Osteocyte (in vitro differentiated cells): Measurements from ENCODE around the gene TMEM74B. TPM values are rescaled to one million over a fixed set of nuclear protein-coding genes. Genes with fewer than 3 reads are reported as not detected.
"Not testable (repeated sequence)": the region's sequence is repeated elsewhere in the genome, so short reads cannot be mapped to it uniquely, and the experiment has no call there.

ENCODE experiments used
- DNase-seq: peaks from one replicate; pipeline ENCODE4 v3.0.0; 2021; ENCODE audit warnings: mixed read lengths; ENCODE audit not compliant: unreplicated experiment; ENCODE audit errors: extremely low spot score
- H3K27ac Mint-ChIP-seq: one replicate; pipeline ENCODE4 v1.8.0; 2021; ENCODE audit warnings: mild to moderate bottlenecking, mixed read lengths; ENCODE audit not compliant: unreplicated experiment
- H3K27me3 Mint-ChIP-seq: one replicate; pipeline ENCODE4 v1.8.0; 2021; ENCODE audit warnings: mixed read lengths; ENCODE audit not compliant: unreplicated experiment
- H3K36me3 Mint-ChIP-seq: one replicate; pipeline ENCODE4 v1.8.0; 2021; ENCODE audit warnings: mixed read lengths; ENCODE audit not compliant: unreplicated experiment
- H3K4me1 Mint-ChIP-seq: one replicate; pipeline ENCODE4 v1.8.0; 2021; ENCODE audit warnings: mixed read lengths; ENCODE audit not compliant: unreplicated experiment
- H3K4me3 Mint-ChIP-seq: one replicate; pipeline ENCODE4 v1.8.0; 2021; ENCODE audit warnings: mild to moderate bottlenecking, moderate library complexity, mixed read lengths; ENCODE audit not compliant: unreplicated experiment
- H3K9me3 Mint-ChIP-seq: one replicate; pipeline ENCODE4 v1.8.0; 2021; ENCODE audit warnings: mixed read lengths; ENCODE audit not compliant: unreplicated experiment
- CTCF ChIP-seq: fragments of 200-600 bp; sonication (generic); IDR thresholded peaks from 2 replicates; pipeline ENCODE4 v1.5.0; 2021; ENCODE audit warnings: antibody characterized with exemption, mild to moderate bottlenecking, moderate library complexity
- total RNA-seq: library from RNA; stranded (reverse); gene quantifications from 2 replicates; pipeline ENCODE4 v1.2.1, GENCODE V29; 2021

TMEM74B gene
- total RNA-seq, 1 donor from 2014 or later: not detected

- DNase-seq: no peak
- no peaks in the 10 kb centered on the region for H3K4me1 Mint-ChIP-seq
- peaks cover 53% of the 10 kb centered on the region for H3K36me3 Mint-ChIP-seq
- no peak overlapping the region for H3K4me3 Mint-ChIP-seq
- H3K27me3 Mint-ChIP-seq: no peaks in the 10 kb centered on the region
- no peak for TF ChIP-seq CTCF
- H3K9me3 Mint-ChIP-seq: no peaks in the 10 kb centered on the region
- H3K27ac Mint-ChIP-seq: no peak overlapping the region
Measured at GRCh38 chr20:1150968-1151367, 33.8 kb downstream of the TMEM74B start.

- no peaks in the 10 kb centered on the region for H3K9me3 Mint-ChIP-seq
- TF ChIP-seq CTCF: no peak
- H3K4me3 Mint-ChIP-seq: no peak overlapping the region
- H3K27ac Mint-ChIP-seq: no peak overlapping the region
- DNase-seq: no peak
- peaks cover 47% of the 10 kb centered on the region for H3K36me3 Mint-ChIP-seq
- no peaks in the 10 kb centered on the region for H3K4me1 Mint-ChIP-seq
- H3K27me3 Mint-ChIP-seq: no peaks in the 10 kb centered on the region
Measured at GRCh38 chr20:1150218-1150617, 34.6 kb downstream of the TMEM74B start.

- H3K4me3 Mint-ChIP-seq, H3K4me1 Mint-ChIP-seq, H3K9me3 Mint-ChIP-seq, H3K27ac Mint-ChIP-seq, DNase-seq, H3K27me3 Mint-ChIP-seq: not testable (repeated sequence)
- peaks cover 45% of the 10 kb centered on the region for H3K36me3 Mint-ChIP-seq
Measured at GRCh38 chr20:1149812-1150211, 35.0 kb downstream of the TMEM74B start.

GRCh38 chr20:1146957-1147356, 37.8 kb downstream of the TMEM74B start:
- Mint-ChIP-seq H3K36me3 (peaks cover 43% of the 10 kb centered on the region), H3K27me3 (no peaks in the 10 kb centered on the region), H3K27ac (no peak overlapping the region), H3K9me3 (no peaks in the 10 kb centered on the region), H3K4me3 (no peak overlapping the region), H3K4me1 (no peaks in the 10 kb centered on the region)
- DNase-seq: no peak
- TF ChIP-seq CTCF: no peak

GRCh38 chr20:1144401-1145172, 40.2 kb downstream of the TMEM74B start:
- peaks cover 7% of the 10 kb centered on the region for H3K9me3 Mint-ChIP-seq
- H3K4me1 Mint-ChIP-seq: no peaks in the 10 kb centered on the region
- no peaks in the 10 kb centered on the region for H3K27me3 Mint-ChIP-seq
- no peak for TF ChIP-seq CTCF
- DNase-seq: no peak
- H3K27ac Mint-ChIP-seq: no peak overlapping the region
- H3K4me3 Mint-ChIP-seq: no peak overlapping the region
- peaks cover 49% of the 10 kb centered on the region for H3K36me3 Mint-ChIP-seq
